SU-DHL-6 (cell line): ENCODE data around the gene CRPPA.

ENCODE experiments used
- CTCF ChIP-seq: fragments of 200-600 bp; sonication (generic); IDR thresholded peaks from one replicate; pipeline ENCODE4 v1.5.1; 2017; ENCODE audit warnings: antibody characterized with exemption, mild to moderate bottlenecking, low read length, moderate library complexity; ENCODE audit not compliant: insufficient read depth, poor library complexity, severe bottlenecking
- EZH2phosphoT487 ChIP-seq: fragments of 200-600 bp; sonication (generic), shearing (Covaris generic); conservative IDR thresholded peaks from 2 replicates; pipeline ENCODE4 v1.6.1; 2018; ENCODE audit warnings: mild to moderate bottlenecking, antibody characterized with exemption, low read length, moderate library complexity, mixed read lengths

- TF ChIP-seq CTCF (no peak), EZH2phosphoT487 (no peak)
Observed at GRCh38 chr7:16428672-16429071, 7.3 kb upstream of the CRPPA start.
